ENCODE data around the gene ANO10.

The ANO10 gene

DNA sequence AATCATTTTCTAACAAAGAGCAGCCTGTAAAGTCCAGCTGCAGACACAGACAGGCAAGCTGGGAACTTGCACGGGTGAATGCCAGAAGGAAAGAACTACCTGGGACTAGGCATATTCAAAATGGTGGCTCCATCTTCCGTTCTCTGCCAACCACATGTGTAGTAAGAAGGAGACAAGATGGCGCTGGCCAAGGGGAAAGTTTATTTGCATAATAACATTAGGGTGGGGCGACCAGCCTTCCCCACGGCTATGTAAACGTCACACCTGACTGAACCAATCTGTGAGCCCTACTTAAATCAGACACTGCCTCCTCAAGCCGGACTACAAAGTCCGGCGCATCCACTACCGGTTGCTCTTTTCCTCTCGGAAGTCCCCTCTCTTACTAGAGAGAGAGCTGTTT is 204.7 kb downstream of the ANO10 start:
- no peak for DNase-seq (ENCODE audit: low read depth in 2 of 2)

DNA sequence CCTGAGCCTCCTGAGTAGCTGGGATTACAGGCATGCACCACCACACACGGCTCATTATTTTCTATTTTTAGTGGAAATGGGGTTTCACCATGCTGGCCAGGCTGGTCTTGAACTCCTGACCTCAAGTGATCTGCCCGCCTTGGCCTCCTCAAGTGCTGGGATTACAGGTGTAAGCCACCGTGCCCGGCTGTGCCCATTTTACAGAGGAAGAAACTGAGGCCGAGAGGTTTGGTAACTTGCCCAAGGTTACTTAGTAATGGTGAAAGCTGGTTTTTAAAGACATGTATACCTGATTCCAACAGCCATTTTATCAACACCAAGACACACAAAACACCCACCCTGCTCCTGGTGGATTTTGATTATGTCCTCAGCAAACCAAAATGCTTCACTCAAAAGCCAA is 206.7 kb downstream of the ANO10 start:
- DNase-seq (ENCODE audit: low read depth in 2 of 2): no peak

DNA sequence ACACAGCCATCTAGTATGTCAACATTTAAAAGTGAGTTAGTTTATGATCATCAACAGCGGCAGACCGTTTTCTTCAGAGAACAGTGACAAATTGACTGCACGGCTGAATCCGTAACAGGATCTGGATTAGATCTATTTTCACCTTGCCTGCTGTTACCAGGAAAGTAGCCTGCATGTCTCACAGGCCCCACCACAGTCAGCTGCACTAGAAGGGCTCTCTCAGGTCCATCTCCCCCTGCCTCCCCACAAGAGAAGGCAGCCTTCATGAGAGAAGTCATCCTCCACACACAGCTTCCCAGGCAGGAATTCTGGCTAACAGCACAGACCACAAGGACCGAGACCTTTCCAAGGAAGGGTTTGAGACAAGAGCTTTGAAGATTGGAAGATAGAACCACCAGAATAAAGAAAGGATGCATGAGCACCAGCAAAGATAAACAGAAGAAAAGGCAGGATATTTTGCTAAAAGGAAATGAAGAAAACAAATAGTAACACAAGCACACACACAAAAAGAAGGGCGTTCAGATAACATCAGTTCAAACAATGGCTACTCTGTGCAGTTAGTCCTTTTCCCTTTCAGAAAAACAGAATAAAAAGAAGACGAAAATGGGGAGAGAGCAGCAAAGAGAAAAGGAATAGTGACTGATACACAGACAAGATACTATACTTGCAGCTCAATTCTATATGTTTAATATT is 208.0 kb downstream of the ANO10 start:
- no peak for DNase-seq (ENCODE audit: low read depth in 2 of 2)

GRCh38 chr3:43411429-43411828 is 210.4 kb downstream of the ANO10 start:
- no peak for DNase-seq (ENCODE audit: low read depth in 2 of 2)

- no peak for DNase-seq (ENCODE audit: low read depth in 2 of 2)
Measured at GRCh38 chr3:43410592-43410991, 211.2 kb downstream of the ANO10 start.

DNA sequence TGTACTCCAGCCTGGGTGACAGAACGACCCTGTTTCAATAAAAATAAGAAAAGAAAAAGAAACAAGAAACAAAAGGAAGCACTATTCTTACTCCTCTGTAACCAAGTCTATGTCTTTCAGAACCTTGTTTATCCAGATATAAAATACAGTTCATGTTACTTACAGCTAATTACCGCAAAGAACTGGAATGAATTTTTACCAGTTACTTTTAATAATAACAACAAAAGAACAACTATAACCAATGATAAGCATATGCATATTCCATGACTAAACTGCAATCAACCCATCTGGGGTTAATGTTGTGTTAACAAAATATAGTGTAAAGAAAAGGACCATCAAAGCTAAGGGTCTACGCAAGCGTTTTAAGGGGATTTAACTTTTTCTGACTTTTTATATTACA is 212.3 kb downstream of the ANO10 start:
- no peak for DNase-seq (ENCODE audit: low read depth in 2 of 2)

GRCh38 chr3:43406643-43407023 is 215.2 kb downstream of the ANO10 start:
- no peak for DNase-seq (ENCODE audit: low read depth in 2 of 2)

DNA sequence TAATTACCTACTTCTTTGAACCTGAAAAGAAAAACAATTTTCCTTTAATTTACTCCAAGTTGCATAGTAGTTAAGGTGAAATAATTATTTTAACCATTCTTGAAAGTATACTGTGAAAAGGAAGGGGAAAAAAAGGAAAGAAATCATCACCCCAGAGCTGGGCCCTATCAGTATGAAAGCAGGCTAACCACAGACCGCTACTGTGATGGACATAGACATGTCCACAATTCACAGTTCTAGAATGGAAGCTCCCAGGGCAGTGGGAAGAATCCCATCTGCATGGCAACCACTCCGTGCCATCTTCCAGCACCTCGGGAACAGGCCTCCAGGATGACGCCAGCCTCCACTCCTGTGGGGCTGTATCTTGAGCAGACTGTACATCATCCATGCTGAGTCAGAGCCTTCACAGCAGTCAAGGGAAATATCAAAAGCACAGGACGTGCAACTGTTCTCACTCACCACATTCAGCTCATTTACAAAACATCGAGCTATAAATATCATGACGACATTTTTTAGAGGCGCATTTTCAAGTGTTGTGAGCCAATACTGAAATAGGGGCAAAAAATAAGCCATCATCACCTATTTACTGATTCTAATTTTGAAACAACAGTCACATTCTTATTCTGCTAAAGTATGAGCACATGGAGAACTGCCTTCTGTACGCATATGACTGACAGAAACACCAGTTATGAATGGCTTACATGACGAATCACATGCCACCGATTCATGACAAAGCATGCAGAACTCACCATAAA is 215.7 kb downstream of the ANO10 start:
- DNase-seq (ENCODE audit: low read depth in 2 of 2): no peak

DNA sequence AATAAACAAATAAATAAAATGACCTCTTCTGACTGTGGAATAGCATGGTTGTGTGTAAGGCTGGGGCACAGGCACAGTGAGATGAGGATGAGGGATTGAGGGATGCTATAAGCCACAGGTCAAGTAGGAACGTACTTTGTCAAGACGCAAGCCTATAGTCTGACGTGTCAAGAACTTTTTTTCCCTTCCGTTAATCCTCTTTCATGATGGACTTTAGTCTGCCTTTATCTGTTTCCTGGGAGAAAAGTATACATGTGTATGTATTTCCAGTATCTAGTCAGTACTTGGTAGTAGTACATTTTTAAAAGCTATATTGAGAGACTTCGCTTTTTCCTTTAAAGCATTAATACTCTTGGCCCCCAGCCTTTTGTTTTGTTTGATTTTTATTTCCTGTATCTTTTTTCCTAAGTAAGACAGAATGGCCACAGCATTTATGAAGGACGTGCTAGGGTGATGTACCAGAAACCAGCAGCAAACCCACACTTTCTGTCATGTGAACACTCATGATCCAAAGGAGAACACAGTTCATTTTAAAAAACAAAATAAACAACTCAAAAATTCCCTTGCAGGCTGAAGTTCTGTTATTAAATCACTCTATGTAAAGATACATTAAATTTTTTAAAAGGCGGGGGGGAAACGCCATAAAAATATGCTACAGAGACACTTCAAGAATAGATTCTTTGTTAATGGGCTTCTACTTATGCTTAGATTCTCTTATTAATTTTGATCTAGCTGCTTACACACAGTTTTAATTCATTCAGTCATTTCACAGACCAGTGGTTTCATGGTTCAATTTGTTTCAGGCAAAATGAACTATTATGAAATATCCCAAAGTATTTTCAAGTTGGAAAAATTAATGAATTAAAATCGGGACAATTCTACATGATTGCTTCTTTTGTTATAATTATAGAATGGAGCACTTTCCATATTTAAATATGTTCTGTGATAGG is 220.8 kb downstream of the ANO10 start:
- no peak for DNase-seq (ENCODE audit: low read depth in 2 of 2)

DNA sequence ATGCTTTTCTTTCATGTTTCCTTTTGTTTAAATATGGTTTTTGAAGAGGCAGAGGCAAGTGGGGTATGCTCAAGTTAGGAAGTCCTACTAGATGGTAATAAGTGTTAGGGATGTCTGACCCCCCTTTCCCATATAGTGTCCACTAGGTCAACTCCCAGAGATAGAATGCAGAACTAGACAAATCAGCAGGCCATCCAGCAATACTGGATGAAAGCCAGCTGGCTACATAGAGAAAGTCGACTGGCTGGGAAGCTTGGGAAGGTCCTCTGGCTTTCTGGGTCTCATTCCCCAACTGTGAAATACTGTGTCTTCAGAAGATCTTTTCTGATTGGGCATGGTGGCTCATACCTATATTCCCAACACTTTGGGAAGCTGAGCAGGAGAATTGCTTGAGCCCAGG is 221.6 kb downstream of the ANO10 start:
- DNase-seq (ENCODE audit: low read depth in 2 of 2): no peak

- no peak for DNase-seq (ENCODE audit: low read depth in 2 of 2)
Measured at GRCh38 chr3:43399034-43399433, 222.8 kb downstream of the ANO10 start.

DNA sequence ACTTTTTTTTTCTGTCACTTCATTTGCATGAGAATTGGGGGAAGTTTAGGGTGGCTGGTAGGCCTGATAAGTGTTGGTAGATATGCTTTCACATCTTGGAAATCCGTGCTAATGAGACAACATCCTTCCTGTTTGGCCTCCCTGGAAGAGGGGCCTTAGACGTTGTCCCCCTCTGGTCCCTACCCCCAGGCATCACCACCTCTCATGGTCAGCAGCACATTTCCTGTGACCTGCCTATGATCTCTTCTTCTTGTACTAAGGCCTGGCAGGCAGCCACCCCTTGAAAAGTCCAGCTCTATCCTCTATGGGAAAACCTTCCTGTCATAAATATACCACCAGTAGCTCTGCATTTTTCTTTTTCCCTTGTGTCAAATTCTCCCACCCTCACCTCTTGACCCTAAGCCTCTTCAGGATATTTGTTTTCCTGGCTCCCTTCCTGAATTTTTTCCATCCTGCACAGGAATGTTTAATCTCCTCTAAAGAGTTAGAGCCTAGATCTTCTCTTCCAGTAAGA is 227.7 kb downstream of the ANO10 start:
- no peak for DNase-seq (ENCODE audit: low read depth in 2 of 2)

- DNase-seq (ENCODE audit: low read depth in 2 of 2): no peak
Measured at GRCh38 chr3:43391621-43392020, 230.2 kb downstream of the ANO10 start.

- DNase-seq (ENCODE audit: low read depth in 2 of 2): no peak
Measured at GRCh38 chr3:43390255-43390588, 231.6 kb downstream of the ANO10 start.

DNA sequence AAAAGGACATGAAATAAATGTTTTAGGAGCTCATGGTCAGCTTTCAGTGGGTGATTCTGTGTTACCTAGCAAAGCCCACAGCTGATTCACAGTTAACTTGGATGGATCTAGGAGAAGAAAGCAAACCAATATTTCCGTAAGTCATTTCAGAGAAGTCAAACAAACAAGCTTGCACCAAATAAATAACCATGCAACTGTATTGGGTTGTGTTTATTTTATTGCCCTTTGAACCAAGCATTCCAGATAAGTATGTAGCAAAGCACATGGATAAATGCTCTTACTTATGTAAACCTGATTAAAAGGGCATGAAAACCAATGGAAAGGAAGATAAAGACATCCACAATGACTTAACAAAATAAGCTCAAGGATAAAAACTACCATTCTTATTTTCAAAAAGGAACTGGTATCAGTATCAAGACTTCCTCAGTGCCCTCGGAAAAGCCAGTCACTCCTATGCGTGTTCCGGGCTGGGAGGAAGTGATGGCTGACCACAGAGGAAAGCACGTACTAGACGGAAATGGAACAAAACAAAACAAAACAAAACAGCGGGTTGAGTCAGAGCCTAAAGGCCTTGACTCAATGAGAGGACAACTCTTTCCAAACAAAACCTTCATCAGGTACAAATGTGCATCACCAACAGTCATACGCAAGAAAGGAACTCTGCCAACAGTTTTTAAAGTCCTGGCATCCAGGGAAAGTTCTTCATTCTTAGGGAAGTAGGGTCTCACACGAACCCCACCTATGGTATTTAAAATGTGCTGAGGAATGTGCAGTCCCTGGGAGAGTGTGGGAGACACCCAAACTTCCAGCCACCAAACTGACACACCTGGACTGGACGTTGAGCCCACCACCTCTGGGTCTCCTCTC is 232.2 kb downstream of the ANO10 start:
- peak; percentile 45 to 46 for DNase-seq (ENCODE audit: low read depth in 2 of 2)

- no peak for DNase-seq (ENCODE audit: low read depth in 2 of 2)
Measured at GRCh38 chr3:43388915-43389314, 232.9 kb downstream of the ANO10 start.

- DNase-seq (ENCODE audit: low read depth in 2 of 2): no peak
Measured at GRCh38 chr3:43388175-43388574, 233.6 kb downstream of the ANO10 start.

GRCh38 chr3:43379343-43379742 is 242.5 kb downstream of the ANO10 start:
- DNase-seq (ENCODE audit: low read depth in 2 of 2): no peak

DNA sequence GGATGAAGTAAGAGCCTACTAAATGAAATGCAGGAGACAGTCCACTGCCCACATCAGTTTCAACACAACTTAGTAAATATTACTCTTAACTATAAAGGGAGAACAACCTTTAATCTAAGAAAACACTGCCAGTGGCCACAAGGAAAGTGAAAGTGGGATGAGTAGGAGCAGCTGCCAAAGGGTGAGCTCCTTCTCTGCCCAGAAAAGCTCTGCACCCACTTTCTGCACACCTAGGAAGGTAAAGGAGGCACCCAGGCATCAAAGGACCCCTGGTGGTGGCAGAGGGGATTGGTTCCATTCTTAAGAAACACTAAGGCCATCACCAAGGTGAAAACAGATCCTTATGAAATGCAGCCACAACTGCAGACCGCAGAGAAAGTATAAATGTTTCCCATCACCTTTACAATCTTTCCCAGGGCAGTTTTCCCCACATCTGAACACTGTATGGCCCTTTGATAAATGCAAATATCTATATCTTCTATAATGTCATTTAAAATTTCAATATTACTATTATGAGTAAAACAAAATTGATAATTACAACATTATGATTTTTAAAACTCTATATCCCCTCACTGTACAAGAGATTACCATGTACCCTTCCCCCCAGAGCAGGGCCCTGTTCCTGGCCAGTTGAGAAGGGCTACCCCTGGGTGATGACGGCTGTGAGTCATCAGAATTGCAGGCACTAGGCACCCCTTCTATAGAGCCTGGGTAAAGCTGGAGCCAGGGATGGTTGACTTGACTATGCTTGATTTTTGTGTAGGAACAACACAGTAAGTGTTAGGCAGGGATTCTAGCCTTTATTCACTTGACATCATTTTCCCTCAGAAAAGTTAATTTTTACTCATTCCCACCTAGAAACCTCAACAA is 243.5 kb downstream of the ANO10 start:
- DNase-seq (ENCODE audit: low read depth in 2 of 2): peak; percentile 42 to 55

DNA sequence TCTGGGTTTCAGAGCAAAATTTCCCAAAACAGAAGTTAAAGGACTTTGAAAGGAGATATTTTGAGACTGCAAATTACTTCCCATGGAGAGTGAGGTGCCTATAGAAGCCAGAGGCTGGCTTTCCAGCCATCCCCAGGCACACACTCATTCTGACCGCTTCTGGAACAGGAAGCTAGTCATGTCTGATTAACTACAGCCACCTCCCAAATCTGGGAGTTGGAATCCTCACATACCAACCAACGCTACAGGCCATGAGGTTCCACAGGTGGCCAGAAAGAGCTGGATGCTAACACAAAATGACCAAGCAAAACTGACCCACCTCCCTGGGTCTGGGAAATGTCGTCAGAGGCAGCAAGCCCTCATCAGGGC is 248.3 kb downstream of the ANO10 start:
- no peak for DNase-seq (ENCODE audit: low read depth in 2 of 2)

Data from stimulated activated CD8-positive, alpha-beta memory T cell treated with anti-CD3 and anti-CD28 coated beads, Interleukin-2, amount 100 ng/mL, for 1 hour (primary cell).